HG03378 (cell line): Measurements from ENCODE around the gene CACNA2D4.

Experiments used
- ATAC-seq: cut with Tn5 transposase; IDR thresholded peaks from one replicate; pipeline ENCODE4 v1.9.1; 2021; ENCODE audit warnings: mild to moderate bottlenecking, moderate library complexity; ENCODE audit not compliant: unreplicated experiment

CACNA2D4 gene

GRCh38 chr12:1920436-1920835, 2.0 kb upstream of the CACNA2D4 start:
- ATAC-seq = no peak

- no peak for ATAC-seq
These were observed 1.3 kb upstream of the CACNA2D4 start for GRCh38 chr12:1919763-1920162.

GRCh38 chr12:1919284-1919683, 832 bp upstream of the CACNA2D4 start:
- no peak for ATAC-seq

GRCh38 chr12:1918884-1919236, 408 bp upstream of the CACNA2D4 start:
- no peak for ATAC-seq

GRCh38 chr12:1917172-1918070, 1.0 kb downstream of the CACNA2D4 start:
- no peak for ATAC-seq

- ATAC-seq = no peak
These were observed 1.9 kb downstream of the CACNA2D4 start for GRCh38 chr12:1916371-1917171.

GRCh38 chr12:1915082-1915968, 3.1 kb downstream of the CACNA2D4 start:
- ATAC-seq = no peak

- no peak for ATAC-seq
These were observed 4.1 kb downstream of the CACNA2D4 start for GRCh38 chr12:1914114-1914911.

GRCh38 chr12:1913377-1914113, 4.9 kb downstream of the CACNA2D4 start:
- ATAC-seq = no peak

- ATAC-seq = no peak
These were observed 5.7 kb downstream of the CACNA2D4 start for GRCh38 chr12:1912580-1913376.

GRCh38 chr12:1911598-1912575, 6.6 kb downstream of the CACNA2D4 start:
- no peak for ATAC-seq

GRCh38 chr12:1910468-1910867, 8.0 kb downstream of the CACNA2D4 start:
- ATAC-seq = no peak

GRCh38 chr12:1908758-1909157, 9.7 kb downstream of the CACNA2D4 start:
- no peak for ATAC-seq

GRCh38 chr12:1907652-1908611, 10.5 kb downstream of the CACNA2D4 start:
- no peak for ATAC-seq

- ATAC-seq = no peak
These were observed 11.9 kb downstream of the CACNA2D4 start for GRCh38 chr12:1906579-1906978.

- ATAC-seq = no peak
These were observed 13.6 kb downstream of the CACNA2D4 start for GRCh38 chr12:1904875-1905274.
